NB4 (cell line): ENCODE data around the gene METTL25B.

ENCODE experiments used
- CTCF ChIP-seq: IDR thresholded peaks from one replicate; pipeline ENCODE4 v1.5.1; 2012; ENCODE audit warnings: low read depth, low read length
- POLR2A ChIP-seq: IDR thresholded peaks from 2 replicates; pipeline ENCODE4 v1.6.1; 2011; ENCODE audit warnings: mild to moderate bottlenecking; ENCODE audit not compliant: insufficient read length; ENCODE audit errors: extremely low read depth

GRCh38 chr1:156707417-156708217 is 20.7 kb upstream of the METTL25B start:
- TF ChIP-seq CTCF = no peak
- no peak for TF ChIP-seq POLR2A
